Measurements from ENCODE around the gene DPYD.

Gene DPYD

GRCh38 chr1:97907886-97908285, 12.9 kb downstream of the DPYD start:
- no peak for DNase-seq
- Histone ChIP-seq H3K36me3 (ENCODE audit: control insufficient read depth, insufficient read depth, low read length) (no peaks in the 10 kb centered on the region), H3K4me3 (ENCODE audit: insufficient read depth, low read depth, low read length, poor library complexity, severe bottlenecking) (no peak overlapping the region), H3K27me3 (replicated peaks; ENCODE audit: control insufficient read depth, insufficient read depth, low read length, poor library complexity, severe bottlenecking) (no peaks in the 10 kb centered on the region), H3K27ac (ENCODE audit: insufficient read depth, low read length, poor library complexity, severe bottlenecking) (no peak overlapping the region), H3K4me1 (ENCODE audit: control insufficient read depth, insufficient read depth, low read length, poor library complexity, severe bottlenecking) (peaks cover 8% of the 10 kb centered on the region), H3K9me3 (ENCODE audit: control insufficient read depth, low read length) (no peaks in the 10 kb centered on the region)

GRCh38 chr1:97906567-97907241, 14.1 kb downstream of the DPYD start:
- peaks cover 9% of the 10 kb centered on the region for H3K4me1 ChIP-seq (ENCODE audit: control insufficient read depth, insufficient read depth, low read length, poor library complexity, severe bottlenecking)
- H3K27me3 ChIP-seq (replicated peaks; ENCODE audit: control insufficient read depth, insufficient read depth, low read length, poor library complexity, severe bottlenecking) = no peaks in the 10 kb centered on the region
- no peak for DNase-seq
- no peak overlapping the region for H3K4me3 ChIP-seq (ENCODE audit: insufficient read depth, low read depth, low read length, poor library complexity, severe bottlenecking)
- H3K27ac ChIP-seq (ENCODE audit: insufficient read depth, low read length, poor library complexity, severe bottlenecking) = no peak overlapping the region
- no peaks in the 10 kb centered on the region for H3K36me3 ChIP-seq (ENCODE audit: control insufficient read depth, insufficient read depth, low read length)
- H3K9me3 ChIP-seq (ENCODE audit: control insufficient read depth, low read length) = no peaks in the 10 kb centered on the region

GRCh38 chr1:97905141-97905940, 15.5 kb downstream of the DPYD start:
- H3K4me1 ChIP-seq (ENCODE audit: control insufficient read depth, insufficient read depth, low read length, poor library complexity, severe bottlenecking) = peaks cover 5% of the 10 kb centered on the region
- no peak for DNase-seq

GRCh38 chr1:97904534-97904933, 16.3 kb downstream of the DPYD start:
- no peak for DNase-seq
- Histone ChIP-seq H3K4me1 (ENCODE audit: control insufficient read depth, insufficient read depth, low read length, poor library complexity, severe bottlenecking) (peaks cover 5% of the 10 kb centered on the region), H3K27me3 (replicated peaks; ENCODE audit: control insufficient read depth, insufficient read depth, low read length, poor library complexity, severe bottlenecking) (no peaks in the 10 kb centered on the region), H3K9me3 (ENCODE audit: control insufficient read depth, low read length) (peaks cover 2% of the 10 kb centered on the region), H3K36me3 (ENCODE audit: control insufficient read depth, insufficient read depth, low read length) (no peaks in the 10 kb centered on the region), H3K27ac (ENCODE audit: insufficient read depth, low read length, poor library complexity, severe bottlenecking) (no peak overlapping the region), H3K4me3 (ENCODE audit: insufficient read depth, low read depth, low read length, poor library complexity, severe bottlenecking) (no peak overlapping the region)

More at GRCh38 chr1:97905141-97905940, 15.5 kb downstream of the DPYD start:
- Histone ChIP-seq H3K4me3 (ENCODE audit: insufficient read depth, low read depth, low read length, poor library complexity, severe bottlenecking) (no peak overlapping the region), H3K9me3 (ENCODE audit: control insufficient read depth, low read length) (no peaks in the 10 kb centered on the region), H3K27me3 (replicated peaks; ENCODE audit: control insufficient read depth, insufficient read depth, low read length, poor library complexity, severe bottlenecking) (no peaks in the 10 kb centered on the region), H3K36me3 (ENCODE audit: control insufficient read depth, insufficient read depth, low read length) (no peaks in the 10 kb centered on the region), H3K27ac (ENCODE audit: insufficient read depth, low read length, poor library complexity, severe bottlenecking) (no peak overlapping the region)

- H3K4me1 ChIP-seq (ENCODE audit: control insufficient read depth, insufficient read depth, low read length, poor library complexity, severe bottlenecking) = peaks cover 5% of the 10 kb centered on the region
- no peak overlapping the region for H3K27ac ChIP-seq (ENCODE audit: insufficient read depth, low read length, poor library complexity, severe bottlenecking)
- no peak for DNase-seq
- no peaks in the 10 kb centered on the region for H3K27me3 ChIP-seq (replicated peaks; ENCODE audit: control insufficient read depth, insufficient read depth, low read length, poor library complexity, severe bottlenecking)
- H3K4me3 ChIP-seq (ENCODE audit: insufficient read depth, low read depth, low read length, poor library complexity, severe bottlenecking) = no peak overlapping the region
- H3K9me3 ChIP-seq (ENCODE audit: control insufficient read depth, low read length) = peaks cover 2% of the 10 kb centered on the region
- peaks cover 2% of the 10 kb centered on the region for H3K36me3 ChIP-seq (ENCODE audit: control insufficient read depth, insufficient read depth, low read length)
These were observed 17.2 kb downstream of the DPYD start for GRCh38 chr1:97903626-97904025.

GRCh38 chr1:97902067-97902466, 18.8 kb downstream of the DPYD start:
- H3K27ac ChIP-seq (ENCODE audit: insufficient read depth, low read length, poor library complexity, severe bottlenecking) = no peak overlapping the region

GRCh38 chr1:97901017-97901658, 19.7 kb downstream of the DPYD start:
- no peak overlapping the region for H3K4me3 ChIP-seq (ENCODE audit: insufficient read depth, low read depth, low read length, poor library complexity, severe bottlenecking)
- peaks cover 2% of the 10 kb centered on the region for H3K9me3 ChIP-seq (ENCODE audit: control insufficient read depth, low read length)
- H3K27ac ChIP-seq (ENCODE audit: insufficient read depth, low read length, poor library complexity, severe bottlenecking) = no peak overlapping the region
- no peak for DNase-seq
- H3K36me3 ChIP-seq (ENCODE audit: control insufficient read depth, insufficient read depth, low read length) = peaks cover 4% of the 10 kb centered on the region
- no peaks in the 10 kb centered on the region for H3K27me3 ChIP-seq (replicated peaks; ENCODE audit: control insufficient read depth, insufficient read depth, low read length, poor library complexity, severe bottlenecking)
- H3K4me1 ChIP-seq (ENCODE audit: control insufficient read depth, insufficient read depth, low read length, poor library complexity, severe bottlenecking) = peaks cover 5% of the 10 kb centered on the region

More at GRCh38 chr1:97902067-97902466, 18.8 kb downstream of the DPYD start:
- H3K9me3 ChIP-seq (ENCODE audit: control insufficient read depth, low read length) = peaks cover 2% of the 10 kb centered on the region
- H3K36me3 ChIP-seq (ENCODE audit: control insufficient read depth, insufficient read depth, low read length) = peaks cover 4% of the 10 kb centered on the region
- DNase-seq = no peak
- no peaks in the 10 kb centered on the region for H3K27me3 ChIP-seq (replicated peaks; ENCODE audit: control insufficient read depth, insufficient read depth, low read length, poor library complexity, severe bottlenecking)
- no peak overlapping the region for H3K4me3 ChIP-seq (ENCODE audit: insufficient read depth, low read depth, low read length, poor library complexity, severe bottlenecking)
- H3K4me1 ChIP-seq (ENCODE audit: control insufficient read depth, insufficient read depth, low read length, poor library complexity, severe bottlenecking) = peaks cover 5% of the 10 kb centered on the region

- Histone ChIP-seq H3K27ac (ENCODE audit: insufficient read depth, low read length, poor library complexity, severe bottlenecking) (no peak overlapping the region), H3K36me3 (ENCODE audit: control insufficient read depth, insufficient read depth, low read length) (peaks cover 4% of the 10 kb centered on the region), H3K4me1 (ENCODE audit: control insufficient read depth, insufficient read depth, low read length, poor library complexity, severe bottlenecking) (peaks cover 5% of the 10 kb centered on the region), H3K4me3 (ENCODE audit: insufficient read depth, low read depth, low read length, poor library complexity, severe bottlenecking) (no peak overlapping the region), H3K27me3 (replicated peaks; ENCODE audit: control insufficient read depth, insufficient read depth, low read length, poor library complexity, severe bottlenecking) (no peaks in the 10 kb centered on the region), H3K9me3 (ENCODE audit: control insufficient read depth, low read length) (peaks cover 2% of the 10 kb centered on the region)
- DNase-seq = no peak
These were observed 21.9 kb downstream of the DPYD start for GRCh38 chr1:97898948-97899347.

- Histone ChIP-seq H3K36me3 (ENCODE audit: control insufficient read depth, insufficient read depth, low read length) (peaks cover 4% of the 10 kb centered on the region), H3K9me3 (ENCODE audit: control insufficient read depth, low read length) (peaks cover 2% of the 10 kb centered on the region), H3K4me3 (ENCODE audit: insufficient read depth, low read depth, low read length, poor library complexity, severe bottlenecking) (no peak overlapping the region), H3K27ac (ENCODE audit: insufficient read depth, low read length, poor library complexity, severe bottlenecking) (no peak overlapping the region), H3K27me3 (replicated peaks; ENCODE audit: control insufficient read depth, insufficient read depth, low read length, poor library complexity, severe bottlenecking) (no peaks in the 10 kb centered on the region), H3K4me1 (ENCODE audit: control insufficient read depth, insufficient read depth, low read length, poor library complexity, severe bottlenecking) (no peaks in the 10 kb centered on the region)
- no peak for DNase-seq
These were observed 25.6 kb downstream of the DPYD start for GRCh38 chr1:97895278-97895677.

GRCh38 chr1:97893844-97894243, 27.0 kb downstream of the DPYD start:
- Histone ChIP-seq H3K27me3 (replicated peaks; ENCODE audit: control insufficient read depth, insufficient read depth, low read length, poor library complexity, severe bottlenecking) (no peaks in the 10 kb centered on the region), H3K9me3 (ENCODE audit: control insufficient read depth, low read length) (no peaks in the 10 kb centered on the region), H3K4me1 (ENCODE audit: control insufficient read depth, insufficient read depth, low read length, poor library complexity, severe bottlenecking) (no peaks in the 10 kb centered on the region), H3K4me3 (ENCODE audit: insufficient read depth, low read depth, low read length, poor library complexity, severe bottlenecking) (no peak overlapping the region), H3K36me3 (ENCODE audit: control insufficient read depth, insufficient read depth, low read length) (peaks cover 4% of the 10 kb centered on the region), H3K27ac (ENCODE audit: insufficient read depth, low read length, poor library complexity, severe bottlenecking) (no peak overlapping the region)
- DNase-seq = no peak
